Measurements from ENCODE around the gene ISLR.

Gene ISLR

DNA sequence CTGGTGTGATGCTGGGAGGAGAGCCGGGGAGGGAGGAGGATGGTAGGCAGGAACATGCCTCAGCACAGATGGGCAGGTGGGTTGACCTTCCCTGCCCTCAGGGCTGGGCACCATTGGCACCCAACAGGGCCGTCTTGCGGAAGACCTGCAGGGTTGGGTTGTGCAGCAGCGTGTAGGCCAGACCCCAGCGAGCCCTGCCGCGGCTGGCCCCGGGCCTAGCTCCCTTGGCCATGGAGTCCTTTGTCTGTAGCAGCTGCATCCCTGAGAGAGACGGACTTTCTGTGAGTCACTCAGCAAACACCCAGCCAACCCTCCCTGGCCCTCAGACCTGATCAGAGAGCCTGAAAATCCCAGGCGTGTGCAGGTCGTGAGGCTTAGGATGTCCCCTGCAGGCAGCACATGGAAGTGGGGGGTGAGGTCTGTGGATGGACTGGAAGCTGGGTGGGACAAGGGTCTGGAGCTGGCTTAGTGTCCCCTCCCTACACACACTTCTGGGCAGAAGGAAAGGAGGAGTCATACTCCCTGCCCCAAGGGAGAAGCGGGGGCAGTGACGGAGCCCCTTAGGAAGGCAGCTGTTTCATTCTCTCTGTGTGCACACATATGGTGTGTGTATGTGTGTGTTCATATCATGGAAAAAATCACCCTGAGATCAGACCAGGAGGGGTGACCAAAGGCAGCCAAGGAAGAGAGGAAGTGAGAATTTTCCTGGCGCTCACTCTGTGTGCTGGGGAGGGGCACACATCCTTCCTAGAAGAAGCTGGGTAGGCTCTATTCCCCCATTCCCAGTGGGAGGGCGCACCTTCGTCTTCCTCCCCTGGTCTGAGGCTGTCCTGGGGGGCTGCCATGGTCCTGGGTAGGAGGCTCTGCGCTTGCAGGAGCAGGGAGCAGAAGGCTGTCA is 6.7 kb downstream of the ISLR start:
- H4K20me1 ChIP-seq (ENCODE audit: insufficient read depth, low read length), result no peaks in the 10 kb centered on the region; the same call in 1 of the 2 replicates
- H3K27me3 ChIP-seq (ENCODE audit: insufficient read depth, low read length, poor library complexity), result no peaks in the 10 kb centered on the region
- no peak overlapping the region for H3K4me3 ChIP-seq (ENCODE audit: low read depth in 1 of 2, low read length in 2 of 2)
- no peaks in the 10 kb centered on the region for H3K4me1 ChIP-seq (ENCODE audit: insufficient read depth, low read length)
- H3K4me2 ChIP-seq (ENCODE audit: insufficient read depth, low read length), result no peak overlapping the region
- DNase-seq (no peak), ATAC-seq (ENCODE audit: insufficient read depth, low read depth) (no peak)
- no peaks in the 10 kb centered on the region for H3K36me3 ChIP-seq (ENCODE audit: insufficient read depth, low read length)
- no peak overlapping the region for H3K9ac ChIP-seq (ENCODE audit: low read depth, low read length)
- H3K79me2 ChIP-seq (ENCODE audit: insufficient read depth, low read length), result no peaks in the 10 kb centered on the region
- TF ChIP-seq EZH2 (IDR thresholded peaks at IDR 0.05; ENCODE audit: borderline replicate concordance, low read depth, low read length, severe bottlenecking), result no peak
- TF ChIP-seq, protein P1, sequence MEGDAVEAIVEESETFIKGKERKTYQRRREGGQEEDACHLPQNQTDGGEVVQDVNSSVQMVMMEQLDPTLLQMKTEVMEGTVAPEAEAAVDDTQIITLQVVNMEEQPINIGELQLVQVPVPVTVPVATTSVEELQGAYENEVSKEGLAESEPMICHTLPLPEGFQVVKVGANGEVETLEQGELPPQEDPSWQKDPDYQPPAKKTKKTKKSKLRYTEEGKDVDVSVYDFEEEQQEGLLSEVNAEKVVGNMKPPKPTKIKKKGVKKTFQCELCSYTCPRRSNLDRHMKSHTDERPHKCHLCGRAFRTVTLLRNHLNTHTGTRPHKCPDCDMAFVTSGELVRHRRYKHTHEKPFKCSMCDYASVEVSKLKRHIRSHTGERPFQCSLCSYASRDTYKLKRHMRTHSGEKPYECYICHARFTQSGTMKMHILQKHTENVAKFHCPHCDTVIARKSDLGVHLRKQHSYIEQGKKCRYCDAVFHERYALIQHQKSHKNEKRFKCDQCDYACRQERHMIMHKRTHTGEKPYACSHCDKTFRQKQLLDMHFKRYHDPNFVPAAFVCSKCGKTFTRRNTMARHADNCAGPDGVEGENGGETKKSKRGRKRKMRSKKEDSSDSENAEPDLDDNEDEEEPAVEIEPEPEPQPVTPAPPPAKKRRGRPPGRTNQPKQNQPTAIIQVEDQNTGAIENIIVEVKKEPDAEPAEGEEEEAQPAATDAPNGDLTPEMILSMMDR (IDR thresholded peaks at IDR 0.05; ENCODE audit: borderline replicate concordance, extremely low read depth, low read length, poor library complexity, severe bottlenecking), result no peak
- H3K9me3 ChIP-seq (ENCODE audit: insufficient read depth, low read length, severe bottlenecking), result no peaks in the 10 kb centered on the region
- H3K27ac ChIP-seq (ENCODE audit: low read length), result no peak overlapping the region
- no peak overlapping the region for H2AFZ ChIP-seq (ENCODE audit: low read depth, low read length)

DNA sequence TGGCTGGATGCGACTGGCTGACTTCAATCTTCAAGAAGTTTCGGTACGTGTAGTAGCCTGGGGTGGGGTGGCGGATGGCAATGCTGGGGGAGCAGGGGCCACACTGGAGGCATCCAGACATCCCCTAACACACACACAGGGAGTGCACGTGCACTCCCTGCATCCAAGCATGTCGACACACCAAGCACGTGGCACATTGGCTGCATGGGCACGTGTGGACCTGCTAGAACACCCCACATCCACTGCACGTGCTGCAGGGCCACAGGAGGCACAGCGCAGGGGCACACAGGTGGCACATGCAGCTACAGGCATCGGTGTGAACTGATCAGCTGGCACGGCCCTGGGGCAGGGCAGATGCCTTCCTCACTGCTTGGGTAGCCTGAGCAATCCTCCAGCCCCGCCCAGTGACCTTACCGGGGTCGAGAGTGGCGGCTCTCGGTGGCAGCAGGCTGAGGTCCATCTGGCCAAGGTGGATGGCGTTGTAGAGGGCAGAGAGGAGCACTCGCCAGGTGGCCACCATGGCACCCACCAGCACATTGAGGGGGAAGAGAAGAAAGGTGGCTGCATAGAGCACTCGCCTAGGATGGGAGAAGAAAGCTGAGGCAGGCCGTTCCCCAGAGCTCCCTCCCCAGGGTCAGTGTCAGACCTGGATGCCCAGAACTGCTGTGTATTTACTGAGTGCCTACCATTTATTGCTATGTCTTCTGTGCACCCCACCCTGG is 7.5 kb downstream of the ISLR start:
- H3K4me2 ChIP-seq (ENCODE audit: insufficient read depth, low read length), result no peak overlapping the region
- no peak overlapping the region for H3K27ac ChIP-seq (ENCODE audit: low read length)
- H3K4me3 ChIP-seq (ENCODE audit: low read depth in 1 of 2, low read length in 2 of 2), result no peak overlapping the region
- no peak overlapping the region for H2AFZ ChIP-seq (ENCODE audit: low read depth, low read length)
- H4K20me1 ChIP-seq (ENCODE audit: insufficient read depth, low read length), result no peaks in the 10 kb centered on the region; the same call in 1 of the 2 replicates
- DNase-seq (no peak), ATAC-seq (ENCODE audit: insufficient read depth, low read depth) (no peak)
- no peaks in the 10 kb centered on the region for H3K36me3 ChIP-seq (ENCODE audit: insufficient read depth, low read length)
- H3K79me2 ChIP-seq (ENCODE audit: insufficient read depth, low read length), result no peaks in the 10 kb centered on the region
- H3K4me1 ChIP-seq (ENCODE audit: insufficient read depth, low read length), result no peaks in the 10 kb centered on the region
- no peaks in the 10 kb centered on the region for H3K27me3 ChIP-seq (ENCODE audit: insufficient read depth, low read length, poor library complexity)
- H3K9ac ChIP-seq (ENCODE audit: low read depth, low read length), result no peak overlapping the region
- TF ChIP-seq, protein P1 (IDR thresholded peaks at IDR 0.05; ENCODE audit: borderline replicate concordance, extremely low read depth, low read length, poor library complexity, severe bottlenecking), result no peak
- no peak for TF ChIP-seq EZH2 (IDR thresholded peaks at IDR 0.05; ENCODE audit: borderline replicate concordance, low read depth, low read length, severe bottlenecking)
- no peaks in the 10 kb centered on the region for H3K9me3 ChIP-seq (ENCODE audit: insufficient read depth, low read length, severe bottlenecking)

DNA sequence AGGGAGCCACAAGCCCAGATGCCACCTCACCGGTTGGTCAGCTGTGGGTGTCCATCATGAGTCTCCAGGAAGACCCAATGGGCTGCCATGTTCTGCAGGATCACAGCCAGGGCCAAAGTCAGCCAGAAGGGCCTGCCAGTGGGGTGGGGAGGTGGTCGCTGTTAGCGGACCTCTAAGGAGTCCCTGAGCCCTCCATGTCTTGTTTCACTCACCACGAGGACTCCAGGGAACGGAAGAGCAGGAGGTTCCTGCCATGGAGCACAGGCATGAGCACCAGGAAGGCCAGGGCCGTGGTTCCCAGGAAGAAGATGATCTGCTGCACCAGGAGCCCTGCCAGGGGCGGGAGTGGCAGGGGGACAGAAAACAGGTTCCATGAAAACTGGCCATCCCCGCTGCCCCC is 8.6 kb downstream of the ISLR start:
- Histone ChIP-seq H3K36me3 (ENCODE audit: insufficient read depth, low read length) (no peaks in the 10 kb centered on the region), H3K4me2 (ENCODE audit: insufficient read depth, low read length) (no peak overlapping the region), H2AFZ (ENCODE audit: low read depth, low read length) (no peak overlapping the region), H4K20me1 (ENCODE audit: insufficient read depth, low read length) (no peaks in the 10 kb centered on the region; the same call in 1 of the 2 replicates), H3K4me3 (ENCODE audit: low read depth in 1 of 2, low read length in 2 of 2) (no peak overlapping the region), H3K4me1 (ENCODE audit: insufficient read depth, low read length) (no peaks in the 10 kb centered on the region), H3K9me3 (ENCODE audit: insufficient read depth, low read length, severe bottlenecking) (no peaks in the 10 kb centered on the region), H3K9ac (ENCODE audit: low read depth, low read length) (no peak overlapping the region), H3K79me2 (ENCODE audit: insufficient read depth, low read length) (no peaks in the 10 kb centered on the region), H3K27ac (ENCODE audit: low read length) (no peak overlapping the region), H3K27me3 (ENCODE audit: insufficient read depth, low read length, poor library complexity) (no peaks in the 10 kb centered on the region)
- TF ChIP-seq, protein P1 (IDR thresholded peaks at IDR 0.05; ENCODE audit: borderline replicate concordance, extremely low read depth, low read length, poor library complexity, severe bottlenecking), result no peak
- no peak for TF ChIP-seq EZH2 (IDR thresholded peaks at IDR 0.05; ENCODE audit: borderline replicate concordance, low read depth, low read length, severe bottlenecking)
- DNase-seq, result no peak
- no peak for ATAC-seq (ENCODE audit: insufficient read depth, low read depth)
